HepG2 (cell line): ENCODE data around the gene CKMT2.

Experiments
- ADNP ChIP-seq: sonication (generic); formaldehyde crosslinking; IDR thresholded peaks from 2 replicates; pipeline ENCODE4 v1.4.0; 2020; ENCODE audit warnings: missing genetic modification reagents
- CTCF ChIP-seq: sonication (generic); formaldehyde crosslinking; IDR thresholded peaks from 2 replicates; pipeline ENCODE4 v1.5.0; 2020; ENCODE audit warnings: mild to moderate bottlenecking, missing genetic modification reagents, moderate library complexity
- FOSL1 ChIP-seq: sonication (generic); formaldehyde crosslinking; IDR thresholded peaks from 2 replicates; pipeline ENCODE4 v1.9.0; 2021; ENCODE audit warnings: missing genetic modification reagents, borderline replicate concordance
- FOXK2 ChIP-seq: fragments of 450-650 bp; IDR thresholded peaks from 2 replicates; pipeline ENCODE4 v1.6.1; 2016
- HMG20A ChIP-seq: IDR thresholded peaks from 2 replicates; pipeline ENCODE4 v1.6.1; 2016; ENCODE audit warnings: borderline replicate concordance
- MTF1 ChIP-seq: sonication (generic); formaldehyde crosslinking; IDR thresholded peaks from 2 replicates; pipeline ENCODE4 v1.5.0; 2020; ENCODE audit warnings: missing genetic modification reagents
- NR3C1 ChIP-seq: sonication (generic); formaldehyde crosslinking; IDR thresholded peaks from 2 replicates; pipeline ENCODE4 v1.4.0; 2020; ENCODE audit warnings: missing genetic modification reagents
- TRIM22 ChIP-seq: fragments of 450-650 bp; IDR thresholded peaks from 2 replicates; pipeline ENCODE4 v1.6.1; 2017
- ZBTB49 ChIP-seq: sonication (generic); formaldehyde crosslinking; IDR thresholded peaks from 2 replicates; pipeline ENCODE4 v1.4.0; 2020; ENCODE audit warnings: missing genetic modification reagents, borderline replicate concordance
- ZNF280B ChIP-seq: sonication (generic); formaldehyde crosslinking; IDR thresholded peaks from 2 replicates; pipeline ENCODE4 v1.5.0; 2020; ENCODE audit warnings: missing genetic modification reagents, mild to moderate bottlenecking, borderline replicate concordance
- ZSCAN20 ChIP-seq: sonication (generic); formaldehyde crosslinking; IDR thresholded peaks from 2 replicates; pipeline ENCODE4 v1.4.0; 2020; ENCODE audit warnings: missing genetic modification reagents, mild to moderate bottlenecking, borderline replicate concordance

GRCh38 chr5:81216152-81216551 is 17.0 kb upstream of the CKMT2 start:
- no peak for TF ChIP-seq ZSCAN20 (CRISPR knock-in tag)
- no peak for TF ChIP-seq ADNP (CRISPR knock-in tag)
- no peak for TF ChIP-seq HMG20A
- TF ChIP-seq MTF1 (CRISPR knock-in tag) = no peak
- TF ChIP-seq FOSL1 (CRISPR knock-in tag) = no peak
- TF ChIP-seq NR3C1 (CRISPR knock-in tag) = no peak
- no peak for TF ChIP-seq ZNF280B
- no peak for TF ChIP-seq FOXK2
- no peak for TF ChIP-seq TRIM22
- TF ChIP-seq CTCF (CRISPR knock-in tag) = no peak
- TF ChIP-seq ZBTB49 (CRISPR knock-in tag) = no peak
